HEK293T (cell line): ENCODE measurements around the gene ARHGAP30.

ENCODE experiments used
- CTCF ChIA-PET: fragments of 350-600 bp; formaldehyde crosslinking; extraction: SDS; loops from one replicate; lab custom pipeline; 2021; ENCODE audit warnings: antibody characterized with exemption, inconsistent platforms; lab: Yijun Ruan, JAX
- POLR2A ChIA-PET: fragments of 350-600 bp; formaldehyde crosslinking; extraction: SDS; loops from one replicate; lab custom pipeline; 2020; ENCODE audit warnings: antibody characterized with exemption, inconsistent platforms; lab: Yijun Ruan, JAX
- DNase-seq: peaks from one replicate; pipeline ENCODE4 v3.0.0; 2012; ENCODE audit warnings: mixed read lengths; ENCODE audit errors: extremely low spot score
- ARNT ChIP-seq: fragments of 450-650 bp; IDR thresholded peaks from 2 replicates; pipeline ENCODE4 v1.6.1; 2017; ENCODE audit warnings: mild to moderate bottlenecking
- BHLHE40 ChIP-seq: fragments of 450-650 bp; IDR thresholded peaks from 2 replicates; pipeline ENCODE4 v1.6.1; 2016; ENCODE audit warnings: mild to moderate bottlenecking, moderate library complexity, borderline replicate concordance
- CTBP1 ChIP-seq: fragments of 450-650 bp; IDR thresholded peaks from 2 replicates; pipeline ENCODE4 v1.6.1; 2016; ENCODE audit warnings: borderline replicate concordance
- ELF4 ChIP-seq: fragments of 450-650 bp; IDR thresholded peaks from 2 replicates; pipeline ENCODE4 v1.6.1; 2017; ENCODE audit warnings: antibody characterized with exemption
- FOXA1 ChIP-seq: fragments of 450-650 bp; IDR thresholded peaks from 2 replicates; pipeline ENCODE4 v1.6.1; 2016; ENCODE audit warnings: mild to moderate bottlenecking
- FOXK2 ChIP-seq: fragments of 450-650 bp; IDR thresholded peaks from 2 replicates; pipeline ENCODE4 v1.6.1; 2016; ENCODE audit warnings: mild to moderate bottlenecking
- FOXM1 ChIP-seq: fragments of 450-650 bp; IDR thresholded peaks from 2 replicates; pipeline ENCODE4 v1.6.1; 2017; ENCODE audit warnings: mild to moderate bottlenecking, borderline replicate concordance
- HDGF ChIP-seq: fragments of 450-650 bp; IDR thresholded peaks from 2 replicates; pipeline ENCODE4 v1.6.1; 2017; ENCODE audit warnings: antibody characterized with exemption, borderline replicate concordance
- L3MBTL2 ChIP-seq: fragments of 450-650 bp; conservative IDR thresholded peaks from 2 replicates; pipeline ENCODE4 v1.6.1; 2016; ENCODE audit warnings: mild to moderate bottlenecking
- LEF1 ChIP-seq: fragments of 450-650 bp; IDR thresholded peaks from 2 replicates; pipeline ENCODE4 v1.6.1; 2017; ENCODE audit warnings: mild to moderate bottlenecking, borderline replicate concordance
- NFRKB ChIP-seq: fragments of 450-650 bp; IDR thresholded peaks from 2 replicates; pipeline ENCODE4 v1.6.1; 2016; ENCODE audit warnings: mild to moderate bottlenecking, moderate library complexity
- SP1 ChIP-seq: fragments of 450-650 bp; IDR thresholded peaks from 2 replicates; pipeline ENCODE4 v1.6.1; 2017
- SUZ12 ChIP-seq: fragments of 450-650 bp; IDR thresholded peaks from 2 replicates; pipeline ENCODE4 v1.6.1; 2016; ENCODE audit warnings: mild to moderate bottlenecking
- TARDBP ChIP-seq: fragments of 450-650 bp; IDR thresholded peaks from 2 replicates; pipeline ENCODE4 v1.6.1; 2016
- ZNF384 ChIP-seq: fragments of 450-650 bp; IDR thresholded peaks from 2 replicates; pipeline ENCODE4 v1.6.1; 2016
- TF ChIP-seq, protein P1 (sequence below): fragments of 450-650 bp; IDR thresholded peaks from 2 replicates; pipeline ENCODE4 v1.6.1; 2016

The ARHGAP30 gene

DNA sequence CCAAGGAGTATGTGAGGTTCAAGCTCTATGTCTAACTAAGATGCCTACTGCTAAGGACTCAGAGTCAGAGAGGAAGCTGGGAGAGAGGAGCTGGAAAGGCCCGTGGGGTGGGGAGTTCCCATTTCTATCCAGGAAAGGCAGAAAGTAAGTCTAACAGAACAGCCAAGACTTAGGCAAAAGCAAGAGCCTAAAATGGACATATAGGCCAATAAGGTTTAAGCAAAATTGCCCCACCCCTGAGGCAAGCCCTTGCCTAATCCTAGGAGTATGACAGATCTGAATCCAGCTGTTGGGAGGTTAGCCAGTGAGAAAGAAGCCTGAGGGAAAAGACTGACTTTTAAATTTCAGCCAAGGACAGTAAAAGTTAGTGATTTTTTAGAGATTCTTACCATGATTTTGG, 26.8 kb upstream of the ARHGAP30 start:
- POLR2A ChIA-PET = interaction anchor here (1.2 to 3.0 kb wide), 3 partner anchors 12 to 51 kb away, joined by 3 to 8 read pairs (median 8); partner anchors contain the start of genes DEDD and USF1
- TF ChIP-seq CTBP1 (no peak), ARNT (no peak), BHLHE40 (no peak), SP1 (no peak), SUZ12 (no peak), ZNF384 (no peak), TARDBP (no peak), FOXK2 (no peak), FOXM1 (no peak), NFRKB (no peak), HDGF (no peak), ELF4 (no peak), FOXA1 (no peak), LEF1 (no peak), L3MBTL2 (no peak)
- TF ChIP-seq, protein P1, sequence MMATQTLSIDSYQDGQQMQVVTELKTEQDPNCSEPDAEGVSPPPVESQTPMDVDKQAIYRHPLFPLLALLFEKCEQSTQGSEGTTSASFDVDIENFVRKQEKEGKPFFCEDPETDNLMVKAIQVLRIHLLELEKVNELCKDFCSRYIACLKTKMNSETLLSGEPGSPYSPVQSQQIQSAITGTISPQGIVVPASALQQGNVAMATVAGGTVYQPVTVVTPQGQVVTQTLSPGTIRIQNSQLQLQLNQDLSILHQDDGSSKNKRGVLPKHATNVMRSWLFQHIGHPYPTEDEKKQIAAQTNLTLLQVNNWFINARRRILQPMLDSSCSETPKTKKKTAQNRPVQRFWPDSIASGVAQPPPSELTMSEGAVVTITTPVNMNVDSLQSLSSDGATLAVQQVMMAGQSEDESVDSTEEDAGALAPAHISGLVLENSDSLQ = no peak
- DNase-seq = no peak

DNA sequence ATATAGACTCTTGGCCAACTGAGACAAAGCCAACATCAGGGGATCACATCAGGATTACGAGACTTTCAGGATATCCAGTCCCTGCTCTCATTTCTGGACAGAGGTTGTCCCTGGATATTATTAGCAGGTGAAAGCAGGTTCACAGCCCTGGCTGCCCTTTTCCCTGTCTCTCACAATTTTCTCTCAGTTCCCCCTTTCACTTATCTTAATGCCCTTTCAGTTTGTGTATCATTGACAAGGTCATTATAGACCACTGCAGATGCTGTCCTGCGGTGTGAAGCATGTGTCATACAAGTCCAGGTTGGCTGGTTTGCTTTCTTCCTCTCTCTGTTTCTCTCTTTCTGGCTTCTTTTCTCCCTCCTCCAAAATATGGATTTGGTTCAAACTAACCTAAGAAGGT, 26.3 kb upstream of the ARHGAP30 start:
- CTCF ChIA-PET = interaction anchor here (0.7 to 0.9 kb wide), 2 partner anchors 55 to 369 kb away, joined by 3 to 5 read pairs; no protein-coding TSS in a partner anchor

More for the DNA sequence above, 26.8 kb upstream of the ARHGAP30 start:
- CTCF ChIA-PET = interaction anchor here (1.1 to 2.2 kb wide), 3 partner anchors 21 to 99 kb away, joined by 3 to 9 read pairs (median 5); no protein-coding TSS in a partner anchor

DNA sequence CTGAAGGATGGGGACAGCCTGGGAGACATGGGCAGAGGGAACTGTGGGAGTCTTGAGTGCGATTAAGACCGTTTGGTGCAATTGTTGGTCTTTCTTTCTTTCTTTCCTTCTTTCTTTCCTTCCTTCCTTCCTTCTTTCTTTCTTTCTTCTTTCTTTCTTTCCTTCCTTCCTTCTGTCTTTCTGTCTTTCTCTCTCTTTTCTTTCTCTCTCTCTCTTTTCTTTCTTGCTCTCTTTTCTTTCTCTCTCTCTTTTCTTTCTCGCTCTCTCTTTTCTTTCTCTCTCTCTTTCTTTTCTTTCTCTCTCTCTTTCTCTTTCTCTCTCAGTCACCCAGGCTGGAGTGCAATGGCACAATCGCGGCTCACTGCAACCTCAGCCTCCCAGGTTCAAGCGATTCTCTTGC, 25.5 kb upstream of the ARHGAP30 start:
- TF ChIP-seq TARDBP = no peak
- TF ChIP-seq NFRKB = no peak
- no peak for TF ChIP-seq BHLHE40
- no peak for TF ChIP-seq ZNF384
- no peak for TF ChIP-seq HDGF
- TF ChIP-seq CTBP1 = no peak
- TF ChIP-seq FOXA1 = no peak
- no peak for TF ChIP-seq FOXM1
- TF ChIP-seq SP1 = no peak
- no peak for TF ChIP-seq LEF1
- TF ChIP-seq ELF4 = no peak
- TF ChIP-seq SUZ12 = no peak
- TF ChIP-seq FOXK2 = no peak
- no peak for DNase-seq
- ChIA-PET POLR2A (interaction anchor here (3.0 kb wide), 1 partner anchor 49 kb away, joined by 8 read pairs; the partner anchor contains the start of gene USF1), CTCF (interaction anchor here (0.7 to 0.9 kb wide), 2 partner anchors 56 to 368 kb away, joined by 3 to 5 read pairs; no protein-coding TSS in a partner anchor)

More for the DNA sequence above, 26.3 kb upstream of the ARHGAP30 start:
- no peak for DNase-seq
- POLR2A ChIA-PET = interaction anchor here (3.0 kb wide), 1 partner anchor 50 kb away, joined by 8 read pairs; the partner anchor contains the start of gene USF1
- TF ChIP-seq NFRKB (no peak), FOXA1 (no peak), FOXM1 (no peak), HDGF (no peak), ZNF384 (no peak)
- TF ChIP-seq, protein P1 = no peak

DNA sequence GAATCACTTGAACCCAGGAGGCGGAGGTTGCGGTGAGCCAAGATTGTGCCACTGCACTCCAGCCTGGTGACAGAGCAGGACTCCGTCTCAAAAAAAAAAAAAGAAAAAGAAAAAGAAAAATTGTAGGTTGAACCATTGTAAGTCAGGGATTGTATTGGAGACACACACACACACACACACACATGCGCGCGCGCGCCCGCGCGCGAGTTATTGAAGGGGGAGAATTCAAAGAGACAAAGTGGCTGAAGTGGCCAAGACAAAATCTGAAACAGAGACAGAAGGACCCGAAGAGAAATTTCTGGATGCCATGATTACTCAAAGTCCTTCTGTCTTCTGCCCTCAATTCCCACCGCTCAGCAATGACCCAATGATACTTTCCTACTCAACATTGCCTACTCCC, 24.8 kb upstream of the ARHGAP30 start:
- no peak for TF ChIP-seq SUZ12
- no peak for TF ChIP-seq FOXM1
- no peak for TF ChIP-seq LEF1
- TF ChIP-seq FOXA1 = no peak
- no peak for TF ChIP-seq CTBP1
- POLR2A ChIA-PET = no interaction called here
- CTCF ChIA-PET = no interaction called here
- no peak for DNase-seq

DNA sequence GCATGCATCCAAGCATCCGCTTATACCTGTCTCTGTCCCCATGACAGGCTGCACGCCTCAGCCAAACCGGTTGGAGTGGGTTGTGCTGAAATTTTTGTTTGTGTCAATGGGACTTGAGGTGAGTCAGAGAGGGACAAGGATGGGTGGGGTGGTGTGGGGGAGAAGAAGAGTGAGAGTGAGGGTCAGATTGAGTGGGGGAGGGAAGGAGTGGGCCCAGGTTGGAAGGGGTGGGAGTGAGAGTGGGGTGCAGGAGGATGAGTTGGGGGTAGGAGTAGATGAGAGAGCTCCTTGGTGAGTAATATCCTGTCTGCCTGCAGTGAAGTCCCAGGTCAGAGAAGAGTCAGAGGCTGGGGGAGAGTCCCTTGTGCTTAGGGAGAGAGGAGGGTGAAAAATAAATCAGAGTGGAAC, 22.9 kb upstream of the ARHGAP30 start:
- ChIA-PET CTCF (no interaction called here), POLR2A (interaction anchor here (1.1 kb wide), 1 partner anchor 46 kb away, joined by 4 read pairs; the partner anchor contains the start of gene USF1)
- no peak for TF ChIP-seq BHLHE40
- DNase-seq = no peak

DNA sequence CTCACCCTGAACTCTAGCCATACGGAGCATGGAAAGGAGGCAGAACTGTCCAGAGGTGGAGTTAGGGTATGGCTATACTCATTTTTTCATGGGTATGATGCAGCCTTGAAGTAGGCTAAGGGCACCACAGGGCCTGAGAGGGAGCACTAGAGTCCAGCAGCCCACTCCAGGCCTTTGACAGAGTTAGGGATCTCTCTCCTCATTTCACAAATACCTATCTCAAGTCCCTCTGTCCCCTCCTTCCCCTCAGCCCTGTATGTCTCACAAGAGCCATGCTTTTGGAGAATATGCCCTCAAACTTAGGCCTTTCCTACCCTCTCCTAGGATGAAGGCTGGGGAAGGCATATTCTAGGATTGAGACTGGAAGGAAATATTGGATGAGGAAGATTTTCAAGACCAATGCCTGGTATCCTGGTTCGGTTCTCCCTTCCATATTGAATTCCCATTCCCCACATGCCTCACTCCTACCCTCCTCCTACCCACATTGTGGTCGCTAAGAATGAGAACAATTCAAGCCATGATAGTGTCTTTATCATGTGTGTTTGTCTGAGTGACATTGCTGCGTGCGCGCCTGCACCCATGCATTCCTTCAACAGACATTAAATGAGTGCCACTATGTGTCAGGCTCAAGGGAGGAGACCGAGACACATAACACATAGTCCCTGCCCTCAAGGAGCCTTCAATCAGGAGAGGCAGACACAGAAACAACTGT, 22.3 kb upstream of the ARHGAP30 start:
- DNase-seq = no peak
- CTCF ChIA-PET = no interaction called here
- no peak for TF ChIP-seq HDGF
- TF ChIP-seq FOXA1 = no peak
- no peak for TF ChIP-seq ARNT
- no peak for TF ChIP-seq ELF4
- TF ChIP-seq SUZ12 = no peak
- TF ChIP-seq CTBP1 = no peak
- TF ChIP-seq, protein P1 = no peak
- TF ChIP-seq NFRKB = no peak
- TF ChIP-seq SP1 = no peak
- no peak for TF ChIP-seq L3MBTL2
- TF ChIP-seq ZNF384 = no peak
- TF ChIP-seq FOXK2 = no peak
- TF ChIP-seq TARDBP = no peak
- no peak for TF ChIP-seq LEF1
- TF ChIP-seq FOXM1 = no peak
- no peak for TF ChIP-seq BHLHE40
- POLR2A ChIA-PET = no interaction called here
